ENCODE results near the gene RNF144A. TPM values are rescaled to one million over a fixed set of nuclear protein-coding genes. Genes with fewer than 3 reads are reported as not detected.

Gene RNF144A
- polyA plus RNA-seq, 1 experiment: 0.24 TPM

- no peaks in the 10 kb centered on the region for H3K9me3 ChIP-seq (ENCODE audit: control insufficient read depth, insufficient read depth, low read length)
- CTCF ChIA-PET: no interaction called here
- POLR2A ChIA-PET: no interaction called here
- no peak for TF ChIP-seq CTCF (IDR thresholded peaks at IDR 0.05; ENCODE audit: low read depth, low read length)
- no peak overlapping the region for H3K4me3 ChIP-seq (ENCODE audit: low read depth, low read length)
- no peak overlapping the region for H3K27ac ChIP-seq (ENCODE audit: low read depth, low read length)
- peaks cover 3% of the 10 kb centered on the region for H3K27me3 ChIP-seq (ENCODE audit: control insufficient read depth, insufficient read depth, low read length)
- DNase-seq (ENCODE audit: low read depth, low spot score): no peak
Measured at GRCh38 chr2:6881516-6881915, 35.7 kb upstream of the RNF144A start.

- H3K4me3 ChIP-seq (ENCODE audit: low read depth, low read length): no peak overlapping the region
- DNase-seq (ENCODE audit: low read depth, low spot score): no peak
- no peak for TF ChIP-seq CTCF (IDR thresholded peaks at IDR 0.05; ENCODE audit: low read depth, low read length)
- peaks cover 3% of the 10 kb centered on the region for H3K27me3 ChIP-seq (ENCODE audit: control insufficient read depth, insufficient read depth, low read length)
- no peaks in the 10 kb centered on the region for H3K9me3 ChIP-seq (ENCODE audit: control insufficient read depth, insufficient read depth, low read length)
- ChIA-PET POLR2A (no interaction called here), CTCF (no interaction called here)
- H3K27ac ChIP-seq (ENCODE audit: low read depth, low read length): no peak overlapping the region
Measured at GRCh38 chr2:6883448-6884122, 33.6 kb upstream of the RNF144A start.

GRCh38 chr2:6885551-6885950, 31.7 kb upstream of the RNF144A start:
- H3K9me3 ChIP-seq (ENCODE audit: control insufficient read depth, insufficient read depth, low read length): no peaks in the 10 kb centered on the region
- no peak overlapping the region for H3K4me3 ChIP-seq (ENCODE audit: low read depth, low read length)
- no peak for TF ChIP-seq CTCF (IDR thresholded peaks at IDR 0.05; ENCODE audit: low read depth, low read length)
- ChIA-PET POLR2A (no interaction called here), CTCF (no interaction called here)
- DNase-seq (ENCODE audit: low read depth, low spot score): no peak
- H3K27me3 ChIP-seq (ENCODE audit: control insufficient read depth, insufficient read depth, low read length): peaks cover 3% of the 10 kb centered on the region
- H3K27ac ChIP-seq (ENCODE audit: low read depth, low read length): no peak overlapping the region

- Histone ChIP-seq H3K4me3 (ENCODE audit: low read depth, low read length) (no peak overlapping the region), H3K27me3 (ENCODE audit: control insufficient read depth, insufficient read depth, low read length) (peaks cover 3% of the 10 kb centered on the region), H3K27ac (ENCODE audit: low read depth, low read length) (no peak overlapping the region), H3K9me3 (ENCODE audit: control insufficient read depth, insufficient read depth, low read length) (no peaks in the 10 kb centered on the region)
- no peak for TF ChIP-seq CTCF (IDR thresholded peaks at IDR 0.05; ENCODE audit: low read depth, low read length)
- POLR2A ChIA-PET: no interaction called here
- no peak for DNase-seq (ENCODE audit: low read depth, low spot score)
- CTCF ChIA-PET: no interaction called here
Measured at GRCh38 chr2:6885968-6886367, 31.2 kb upstream of the RNF144A start.

- no peak for TF ChIP-seq CTCF (IDR thresholded peaks at IDR 0.05; ENCODE audit: low read depth, low read length)
- ChIA-PET CTCF (interaction anchor here (1.0 kb wide), 1 partner anchor 20 kb away, joined by 3 read pairs; no protein-coding TSS in a partner anchor), POLR2A (no interaction called here)
- Histone ChIP-seq H3K27ac (ENCODE audit: low read depth, low read length) (no peak overlapping the region), H3K9me3 (ENCODE audit: control insufficient read depth, insufficient read depth, low read length) (no peaks in the 10 kb centered on the region), H3K27me3 (ENCODE audit: control insufficient read depth, insufficient read depth, low read length) (peaks cover 3% of the 10 kb centered on the region), H3K4me3 (ENCODE audit: low read depth, low read length) (no peak overlapping the region)
- no peak for DNase-seq (ENCODE audit: low read depth, low spot score)
Measured at GRCh38 chr2:6887751-6888192, 29.4 kb upstream of the RNF144A start.
